Activated naive CD8-positive, alpha-beta T cell treated with anti-CD3 and anti-CD28 coated beads, Interleukin-2, amount 50 U/mL, for 24 hours (primary cell): ENCODE data around the gene CAMSAP1.

Source experiments
- ATAC-seq: fragments of 150-1000 bp; cut with Tn5 transposase; one replicate; pipeline ENCODE4 v1.10.0; 2021
- DNase-seq: peaks from one replicate; pipeline ENCODE4 v3.0.0; 2021
- H3K27ac Mint-ChIP-seq: one replicate; pipeline ENCODE4 v1.8.0; 2021; ENCODE audit warnings: mild to moderate bottlenecking, mixed read lengths
- H3K27me3 Mint-ChIP-seq: one replicate; pipeline ENCODE4 v1.8.0; 2021; ENCODE audit warnings: mixed read lengths
- H3K36me3 Mint-ChIP-seq: one replicate; pipeline ENCODE4 v1.8.0; 2021; ENCODE audit warnings: low read depth, mixed read lengths
- H3K4me1 Mint-ChIP-seq: one replicate; pipeline ENCODE4 v1.8.0; 2021; ENCODE audit warnings: mixed read lengths
- H3K4me3 Mint-ChIP-seq: one replicate; pipeline ENCODE4 v1.8.0; 2021; ENCODE audit warnings: mild to moderate bottlenecking, moderate library complexity, mixed read lengths
- H3K9me3 Mint-ChIP-seq: one replicate; pipeline ENCODE4 v1.8.0; 2021; ENCODE audit warnings: mixed read lengths

CAMSAP1 gene

DNA sequence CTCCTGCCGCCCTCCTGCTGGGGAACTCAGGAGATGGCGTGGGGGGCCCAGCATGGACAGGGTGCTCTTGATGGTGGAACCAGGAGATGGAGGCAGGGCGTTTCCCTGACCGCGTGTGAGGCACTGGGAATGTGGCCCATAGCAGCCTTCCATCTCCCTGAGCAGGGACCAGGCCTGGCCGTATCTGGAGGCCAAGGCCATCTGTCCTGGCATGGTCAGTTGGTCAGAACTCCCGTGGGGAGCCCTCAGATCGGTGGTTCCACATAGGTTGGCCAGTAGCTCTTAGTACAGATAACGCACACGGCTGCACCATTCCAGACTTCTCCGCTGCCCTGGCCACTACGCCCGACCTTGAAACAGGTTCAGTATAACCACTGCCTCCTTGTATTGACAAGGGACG, 127.8 kb downstream of the CAMSAP1 start:
- no peaks in the 10 kb centered on the region for H3K36me3 Mint-ChIP-seq
- no peaks in the 10 kb centered on the region for H3K9me3 Mint-ChIP-seq
- ATAC-seq (no peak), DNase-seq (no peak)
- H3K4me1 Mint-ChIP-seq: no peaks in the 10 kb centered on the region
- H3K4me3 Mint-ChIP-seq: no peak overlapping the region
- peaks cover 2% of the 10 kb centered on the region for H3K27me3 Mint-ChIP-seq
- no peak overlapping the region for H3K27ac Mint-ChIP-seq

DNA sequence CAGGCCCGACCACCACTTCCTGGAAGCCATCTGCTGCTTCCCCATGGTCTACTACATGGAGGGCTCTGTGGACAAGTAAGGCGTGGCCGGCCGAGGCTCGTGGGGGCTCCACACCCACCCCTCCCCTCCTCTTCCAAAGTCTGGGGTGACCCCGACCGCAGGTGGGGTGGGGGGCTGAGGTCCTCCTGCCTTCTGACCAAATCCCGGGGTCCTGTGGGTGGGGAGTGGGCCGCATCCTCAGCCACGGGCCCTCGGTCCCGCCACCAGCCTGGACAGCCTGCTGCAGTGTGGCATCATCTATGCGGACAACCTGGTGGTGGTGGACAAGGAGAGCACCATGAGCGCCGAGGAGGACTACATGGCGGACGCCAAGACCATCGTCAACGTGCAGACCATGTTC, 128.9 kb downstream of the CAMSAP1 start:
- Mint-ChIP-seq H3K27ac (no peak overlapping the region), H3K4me1 (no peaks in the 10 kb centered on the region), H3K36me3 (no peaks in the 10 kb centered on the region), H3K27me3 (peaks cover 2% of the 10 kb centered on the region), H3K9me3 (no peaks in the 10 kb centered on the region), H3K4me3 (no peak overlapping the region)
- DNase-seq (no peak), ATAC-seq (no peak)

- ATAC-seq: no peak
- no peak overlapping the region for H3K27ac Mint-ChIP-seq
- no peak overlapping the region for H3K4me3 Mint-ChIP-seq
- no peaks in the 10 kb centered on the region for H3K36me3 Mint-ChIP-seq
- H3K4me1 Mint-ChIP-seq: no peaks in the 10 kb centered on the region
- no peak for DNase-seq
- no peaks in the 10 kb centered on the region for H3K9me3 Mint-ChIP-seq
- H3K27me3 Mint-ChIP-seq: peaks cover 2% of the 10 kb centered on the region
Observed at GRCh38 chr9:135777623-135778177, 129.6 kb downstream of the CAMSAP1 start.

GRCh38 chr9:135776893-135777622, 130.3 kb downstream of the CAMSAP1 start:
- H3K27ac Mint-ChIP-seq: no peak overlapping the region
- DNase-seq (no peak), ATAC-seq (no peak)
- H3K4me3 Mint-ChIP-seq: no peak overlapping the region
- no peaks in the 10 kb centered on the region for H3K36me3 Mint-ChIP-seq
- H3K27me3 Mint-ChIP-seq: peaks cover 2% of the 10 kb centered on the region
- no peaks in the 10 kb centered on the region for H3K4me1 Mint-ChIP-seq
- H3K9me3 Mint-ChIP-seq: no peaks in the 10 kb centered on the region

DNA sequence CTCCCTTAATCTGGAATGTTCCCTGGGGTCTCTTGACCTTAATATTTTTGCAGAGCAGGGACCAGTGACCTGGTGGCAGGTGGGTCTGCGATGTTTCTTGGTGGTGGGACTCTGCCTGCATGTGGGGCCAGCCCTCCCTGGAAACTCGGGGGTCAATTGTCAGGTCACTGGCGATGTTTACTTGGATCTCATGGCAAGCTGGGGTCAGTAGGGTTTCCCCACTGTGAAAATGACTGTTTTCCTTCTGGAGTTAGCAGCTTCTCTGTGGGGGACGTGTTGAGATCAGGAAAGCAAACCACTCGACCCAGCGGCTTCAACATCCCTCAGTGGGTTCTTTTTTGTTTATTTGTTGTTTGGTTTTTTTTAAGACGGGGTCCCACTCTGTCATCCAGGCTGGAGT, 131.4 kb downstream of the CAMSAP1 start:
- no peak for DNase-seq
- H3K27ac Mint-ChIP-seq: no peak overlapping the region
- no peaks in the 10 kb centered on the region for H3K9me3 Mint-ChIP-seq
- no peaks in the 10 kb centered on the region for H3K36me3 Mint-ChIP-seq
- ATAC-seq: no peak
- H3K4me1 Mint-ChIP-seq: no peaks in the 10 kb centered on the region
- no peak overlapping the region for H3K4me3 Mint-ChIP-seq
- H3K27me3 Mint-ChIP-seq: peaks cover 2% of the 10 kb centered on the region

DNA sequence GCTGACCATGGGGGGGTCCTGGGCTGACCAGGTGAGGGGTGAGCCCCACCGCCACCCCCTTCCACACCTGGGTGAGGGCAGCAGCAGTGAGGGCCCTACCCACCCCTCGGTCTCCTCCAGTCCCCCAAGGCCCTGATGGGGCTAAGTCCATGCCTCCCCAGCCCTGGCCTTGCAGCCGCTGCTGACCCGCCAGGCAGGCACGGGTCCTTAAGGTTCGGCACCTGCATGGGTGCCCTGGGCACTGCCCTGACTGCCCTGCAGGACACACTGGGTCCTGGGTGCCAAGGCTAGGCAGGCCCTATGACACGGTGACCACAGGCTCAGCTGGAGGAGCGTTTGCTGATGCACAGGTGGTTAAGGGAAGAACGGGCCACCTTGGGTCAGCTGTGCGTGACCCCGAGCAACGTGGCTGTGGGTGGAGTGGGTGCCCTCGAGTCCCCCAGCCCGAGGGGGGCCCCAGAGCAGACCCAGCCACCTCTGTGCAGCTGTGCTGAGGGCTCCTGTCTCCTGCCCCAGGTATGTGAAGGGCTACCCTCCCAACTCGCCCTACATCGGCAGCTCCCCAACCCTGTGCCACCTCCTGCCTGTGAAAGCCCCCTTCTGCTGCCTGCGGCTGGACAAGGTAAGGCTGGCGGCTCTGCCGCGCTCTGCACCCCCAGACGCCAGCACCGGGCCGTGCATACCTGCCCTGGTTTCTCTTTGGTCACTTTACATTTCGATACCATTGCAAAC, 132.4 kb downstream of the CAMSAP1 start:
- H3K9me3 Mint-ChIP-seq: no peaks in the 10 kb centered on the region
- H3K4me1 Mint-ChIP-seq: no peaks in the 10 kb centered on the region
- H3K4me3 Mint-ChIP-seq: no peak overlapping the region
- ATAC-seq (no peak), DNase-seq (no peak)
- H3K27me3 Mint-ChIP-seq: peaks cover 2% of the 10 kb centered on the region
- no peak overlapping the region for H3K27ac Mint-ChIP-seq
- no peaks in the 10 kb centered on the region for H3K36me3 Mint-ChIP-seq

DNA sequence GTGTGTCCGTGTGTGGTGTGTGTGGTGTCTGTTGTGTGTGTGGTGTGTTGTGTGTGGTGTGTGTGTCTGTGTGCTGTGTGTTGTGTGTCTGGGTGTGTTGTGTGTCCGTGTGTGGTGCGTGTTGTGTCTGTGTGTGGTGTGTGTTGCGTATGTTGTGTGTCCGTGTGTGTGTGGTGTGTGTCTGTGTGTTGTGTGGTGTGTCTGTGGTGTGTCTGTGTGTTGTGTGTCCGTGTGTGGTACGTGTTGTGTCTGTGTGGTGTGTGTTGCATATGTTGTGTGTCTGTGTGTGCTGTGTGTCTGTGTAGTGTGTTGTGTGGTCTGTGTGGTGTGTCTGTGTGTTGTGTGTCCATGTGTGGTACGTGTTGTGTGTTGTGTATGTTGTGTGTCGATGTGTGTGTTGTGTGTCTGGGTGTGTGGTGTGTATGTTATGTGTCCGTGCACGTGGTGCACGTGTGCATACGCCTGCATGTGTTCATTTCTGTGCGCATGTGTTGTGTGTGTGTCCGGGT, 133.1 kb downstream of the CAMSAP1 start:
- no peak overlapping the region for H3K4me3 Mint-ChIP-seq
- no peak for ATAC-seq
- H3K36me3 Mint-ChIP-seq: no peaks in the 10 kb centered on the region
- H3K27ac Mint-ChIP-seq: no peak overlapping the region
- DNase-seq: no peak
- H3K4me1 Mint-ChIP-seq: no peaks in the 10 kb centered on the region
- no peaks in the 10 kb centered on the region for H3K9me3 Mint-ChIP-seq
- H3K27me3 Mint-ChIP-seq: peaks cover 2% of the 10 kb centered on the region

GRCh38 chr9:135773530-135774238, 133.7 kb downstream of the CAMSAP1 start:
- H3K9me3 Mint-ChIP-seq: no peaks in the 10 kb centered on the region
- no peak overlapping the region for H3K4me3 Mint-ChIP-seq

GRCh38 chr9:135772702-135773493, 134.4 kb downstream of the CAMSAP1 start:
- ATAC-seq (no peak), DNase-seq (no peak)
- H3K36me3 Mint-ChIP-seq: no peaks in the 10 kb centered on the region

More at GRCh38 chr9:135773530-135774238, 133.7 kb downstream of the CAMSAP1 start:
- Mint-ChIP-seq H3K4me1 (no peaks in the 10 kb centered on the region), H3K27ac (no peak overlapping the region), H3K36me3 (no peaks in the 10 kb centered on the region), H3K27me3 (peaks cover 2% of the 10 kb centered on the region)
- no peak for DNase-seq
- no peak for ATAC-seq

GRCh38 chr9:135772056-135772646, 135.2 kb downstream of the CAMSAP1 start:
- no peak overlapping the region for H3K27ac Mint-ChIP-seq

More at GRCh38 chr9:135772702-135773493, 134.4 kb downstream of the CAMSAP1 start:
- H3K4me1 Mint-ChIP-seq: no peaks in the 10 kb centered on the region
- no peaks in the 10 kb centered on the region for H3K9me3 Mint-ChIP-seq
- H3K4me3 Mint-ChIP-seq: no peak overlapping the region
- H3K27ac Mint-ChIP-seq: no peak overlapping the region
- H3K27me3 Mint-ChIP-seq: peaks cover 2% of the 10 kb centered on the region

DNA sequence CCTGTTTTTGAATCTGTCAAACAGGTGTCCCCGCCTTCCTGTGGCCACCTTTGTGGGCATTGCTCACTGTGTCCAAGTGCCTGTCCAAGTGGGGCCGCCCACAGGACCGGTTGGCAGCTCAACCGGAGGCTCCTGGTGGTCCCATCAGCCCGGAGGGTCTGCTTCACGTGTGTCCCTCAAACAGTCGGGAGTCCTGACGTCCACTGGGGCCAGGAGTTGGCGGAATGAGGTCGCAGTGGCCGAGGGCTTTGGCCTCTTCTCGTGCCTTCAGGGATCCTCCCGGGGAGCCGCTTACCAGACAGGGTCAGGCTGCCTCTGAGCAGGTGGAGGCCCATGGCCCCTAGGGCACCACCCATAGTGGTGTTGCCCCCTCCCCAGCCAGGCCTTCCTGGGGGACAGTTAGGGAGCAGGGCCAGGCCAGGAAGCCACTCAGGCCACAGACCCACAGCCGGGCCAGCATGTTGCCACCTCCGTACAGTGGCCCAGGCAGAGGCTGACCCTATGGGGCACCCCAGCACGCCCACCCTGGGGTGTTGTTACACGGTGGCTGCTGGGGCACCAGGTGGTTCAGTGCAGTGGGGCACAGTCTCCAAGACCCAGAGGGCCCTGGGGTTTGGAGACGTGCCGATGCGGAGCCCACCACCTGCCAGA, 135.8 kb downstream of the CAMSAP1 start:
- Mint-ChIP-seq H3K4me1 (no peaks in the 10 kb centered on the region), H3K4me3 (no peak overlapping the region), H3K27me3 (peaks cover 2% of the 10 kb centered on the region), H3K9me3 (no peaks in the 10 kb centered on the region), H3K36me3 (no peaks in the 10 kb centered on the region), H3K27ac (no peak overlapping the region)
- ATAC-seq (no peak), DNase-seq (no peak)

More at GRCh38 chr9:135772056-135772646, 135.2 kb downstream of the CAMSAP1 start:
- Mint-ChIP-seq H3K9me3 (no peaks in the 10 kb centered on the region), H3K36me3 (no peaks in the 10 kb centered on the region), H3K27me3 (peaks cover 2% of the 10 kb centered on the region), H3K4me3 (no peak overlapping the region), H3K4me1 (no peaks in the 10 kb centered on the region)
- ATAC-seq (no peak), DNase-seq (no peak)

DNA sequence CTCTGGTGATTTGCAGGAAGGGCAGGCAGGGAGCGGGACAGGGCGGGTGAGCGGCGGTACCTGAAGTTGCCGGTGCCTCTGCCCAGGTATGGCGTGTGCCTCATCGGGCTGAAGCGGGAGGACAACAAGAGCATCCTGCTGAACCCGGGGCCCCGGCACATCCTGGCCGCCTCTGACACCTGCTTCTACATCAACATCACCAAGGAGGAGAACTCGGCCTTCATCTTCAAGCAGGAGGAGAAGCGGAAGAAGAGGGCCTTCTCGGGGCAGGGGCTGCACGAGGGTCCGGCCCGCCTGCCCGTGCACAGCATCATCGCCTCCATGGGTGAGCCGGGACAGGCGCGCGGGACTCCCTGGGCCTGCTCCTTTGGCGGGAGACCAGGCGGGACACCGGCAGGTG, 136.6 kb downstream of the CAMSAP1 start:
- H3K27ac Mint-ChIP-seq: no peak overlapping the region
- H3K9me3 Mint-ChIP-seq: no peaks in the 10 kb centered on the region
- no peak for ATAC-seq
- peaks cover under 1% of the 10 kb centered on the region for H3K27me3 Mint-ChIP-seq
- no peaks in the 10 kb centered on the region for H3K4me1 Mint-ChIP-seq
- no peaks in the 10 kb centered on the region for H3K36me3 Mint-ChIP-seq
- no peak overlapping the region for H3K4me3 Mint-ChIP-seq
- DNase-seq: no peak

GRCh38 chr9:135770203-135770535, 137.2 kb downstream of the CAMSAP1 start:
- Mint-ChIP-seq H3K27ac (no peak overlapping the region), H3K9me3 (no peaks in the 10 kb centered on the region), H3K4me3 (no peak overlapping the region), H3K4me1 (no peaks in the 10 kb centered on the region), H3K36me3 (no peaks in the 10 kb centered on the region), H3K27me3 (no peaks in the 10 kb centered on the region)
- DNase-seq (no peak), ATAC-seq (no peak)
